HEK293 (cell line): ENCODE measurements around the gene PPM1N.

Experiments used
- CTCF ChIA-PET: fragments of 350-600 bp; formaldehyde crosslinking; extraction: SDS; loops from one replicate; lab custom pipeline; 2021; ENCODE audit warnings: antibody characterized with exemption; lab: Yijun Ruan, JAX
- POLR2A ChIA-PET: fragments of 300-600 bp; formaldehyde crosslinking; extraction: SDS; loops from one replicate; lab custom pipeline; 2020; ENCODE audit warnings: antibody characterized with exemption, inconsistent platforms; lab: Yijun Ruan, JAX
- H3K27ac ChIP-seq: fragments of 200-500 bp; sonication (Bioruptor generic); 2 replicates; pipeline ENCODE4 v1.5.1; 2014; ENCODE audit warnings: low read depth, low read length, control low read depth, inconsistent platforms; ENCODE audit errors: extremely low read depth
- H3K36me3 ChIP-seq, 2 experiments: fragments of 200-500 bp in 1 of 2; sonication (Bioruptor generic) in 1 of 2; 1 replicate in 1 of 2; 2 replicates in 1 of 2; pipeline ENCODE4 v1.5.1; 2014 to 2017; ENCODE audit warnings: inconsistent platforms in 2 of 2, low read length in 2 of 2; ENCODE audit not compliant: control insufficient read depth in 2 of 2, insufficient read depth in 1 of 2
- H3K4me1 ChIP-seq: fragments of 200-500 bp; sonication (Bioruptor generic); 2 replicates; pipeline ENCODE4 v1.5.1; 2014; ENCODE audit warnings: mild to moderate bottlenecking, low read length, inconsistent platforms; ENCODE audit not compliant: control insufficient read depth, insufficient read depth
- H3K4me3 ChIP-seq: 2 replicates; pipeline ENCODE4 v1.5.1; 2011; ENCODE audit warnings: low read depth, mild to moderate bottlenecking, control low read depth, low read length, moderate library complexity
- H3K9me3 ChIP-seq: fragments of 200-500 bp; sonication (Bioruptor generic); 2 replicates; pipeline ENCODE4 v1.5.1; 2014; ENCODE audit warnings: low read depth, low read length, inconsistent platforms; ENCODE audit not compliant: control insufficient read depth, insufficient read depth
- BCL11B ChIP-seq: fragments of 450-650 bp; formaldehyde crosslinking; IDR thresholded peaks from 2 replicates; pipeline ENCODE4 v1.5.1; 2016; ENCODE audit warnings: low read depth, missing biosample characterization, missing genetic modification characterization
- EGR2 ChIP-seq: fragments of 450-650 bp; formaldehyde crosslinking; IDR thresholded peaks from 2 replicates; pipeline ENCODE4 v1.5.1; 2016; ENCODE audit warnings: low read depth, missing biosample characterization, missing genetic modification characterization
- GLIS2 ChIP-seq: fragments of 450-650 bp; formaldehyde crosslinking; IDR thresholded peaks from 2 replicates; pipeline ENCODE4 v1.5.1; 2016; ENCODE audit warnings: missing biosample characterization, missing genetic modification characterization
- KLF8 ChIP-seq: fragments of 450-650 bp; formaldehyde crosslinking; IDR thresholded peaks from 2 replicates; pipeline ENCODE4 v1.5.1; 2016; ENCODE audit warnings: missing biosample characterization, missing genetic modification characterization
- SP2 ChIP-seq: fragments of 450-650 bp; formaldehyde crosslinking; IDR thresholded peaks from 2 replicates; pipeline ENCODE4 v1.5.1; 2016; ENCODE audit warnings: missing biosample characterization, missing genetic modification characterization
- SP3 ChIP-seq: fragments of 450-650 bp; formaldehyde crosslinking; IDR thresholded peaks from 2 replicates; pipeline ENCODE4 v1.5.1; 2016; ENCODE audit warnings: missing biosample characterization, missing genetic modification characterization
- ZBTB48 ChIP-seq: fragments of 450-650 bp; formaldehyde crosslinking; IDR thresholded peaks from 2 replicates; pipeline ENCODE4 v1.5.1; 2016; ENCODE audit warnings: missing biosample characterization, missing genetic modification characterization
- ZBTB6 ChIP-seq: fragments of 450-650 bp; formaldehyde crosslinking; IDR thresholded peaks from 2 replicates; pipeline ENCODE4 v1.5.1; 2017; ENCODE audit warnings: missing biosample characterization, missing genetic modification characterization
- ZNF112 ChIP-seq: fragments of 450-650 bp; formaldehyde crosslinking; IDR thresholded peaks from 2 replicates; pipeline ENCODE4 v1.5.0; 2017; ENCODE audit warnings: missing biosample characterization, missing genetic modification characterization
- ZNF114 ChIP-seq: fragments of 450-650 bp; formaldehyde crosslinking; IDR thresholded peaks from 2 replicates; pipeline ENCODE4 v1.5.0; 2017; ENCODE audit warnings: missing biosample characterization, missing genetic modification characterization
- ZNF221 ChIP-seq: fragments of 450-650 bp; formaldehyde crosslinking; IDR thresholded peaks from 2 replicates; pipeline ENCODE4 v1.5.1; 2017; ENCODE audit warnings: missing biosample characterization, missing genetic modification characterization, borderline replicate concordance
- ZNF223 ChIP-seq: fragments of 450-650 bp; formaldehyde crosslinking; IDR thresholded peaks from 2 replicates; pipeline ENCODE4 v1.5.1; 2016; ENCODE audit warnings: missing biosample characterization, missing genetic modification characterization
- ZNF324 ChIP-seq: fragments of 450-650 bp; formaldehyde crosslinking; IDR thresholded peaks from 2 replicates; pipeline ENCODE4 v1.5.1; 2016; ENCODE audit warnings: missing biosample characterization, missing genetic modification characterization
- ZNF335 ChIP-seq: fragments of 450-650 bp; formaldehyde crosslinking; conservative IDR thresholded peaks from 2 replicates; pipeline ENCODE4 v1.5.1; 2016; ENCODE audit warnings: missing biosample characterization, missing genetic modification characterization
- ZNF391 ChIP-seq: fragments of 450-650 bp; formaldehyde crosslinking; IDR thresholded peaks from 2 replicates; pipeline ENCODE4 v1.5.1; 2016; ENCODE audit warnings: low read depth, missing biosample characterization, missing genetic modification characterization, borderline replicate concordance
- ZNF660 ChIP-seq: fragments of 450-650 bp; IDR thresholded peaks from 2 replicates; pipeline ENCODE4 v1.5.1; 2018; ENCODE audit warnings: missing biosample characterization, mild to moderate bottlenecking, missing genetic modification characterization
- ZNF76 ChIP-seq: fragments of 450-650 bp; formaldehyde crosslinking; IDR thresholded peaks from 2 replicates; pipeline ENCODE4; 2016; ENCODE audit warnings: low read depth, missing biosample characterization, missing genetic modification characterization, borderline replicate concordance
- ZNF768 ChIP-seq: fragments of 450-650 bp; formaldehyde crosslinking; IDR thresholded peaks from 2 replicates; pipeline ENCODE4 v1.5.1; 2018; ENCODE audit warnings: missing biosample characterization, mild to moderate bottlenecking, missing genetic modification characterization
- ZSCAN30 ChIP-seq: fragments of 450-650 bp; IDR thresholded peaks from 2 replicates; pipeline ENCODE4 v1.5.1; 2018; ENCODE audit warnings: missing biosample characterization, mild to moderate bottlenecking, missing genetic modification characterization, moderate library complexity
- TF ChIP-seq, protein P1 (sequence below): fragments of 450-650 bp; formaldehyde crosslinking; IDR thresholded peaks from 2 replicates; pipeline ENCODE4 v1.5.1; 2016; ENCODE audit warnings: missing biosample characterization, missing genetic modification characterization
- TF ChIP-seq, protein P2 (sequence below): fragments of 450-650 bp; formaldehyde crosslinking; IDR thresholded peaks from 2 replicates; pipeline ENCODE4 v1.5.1; 2016; ENCODE audit warnings: missing biosample characterization, missing genetic modification characterization, borderline replicate concordance
- TF ChIP-seq, protein P3 (sequence below): fragments of 450-650 bp; formaldehyde crosslinking; IDR thresholded peaks from 2 replicates; pipeline ENCODE4 v1.5.1; 2016; ENCODE audit warnings: missing biosample characterization, missing genetic modification characterization
- TF ChIP-seq, protein P4 (sequence below): fragments of 450-650 bp; formaldehyde crosslinking; IDR thresholded peaks from 2 replicates; pipeline ENCODE4 v1.5.1; 2016; ENCODE audit warnings: missing biosample characterization, missing genetic modification characterization

PPM1N gene

GRCh38 chr19:45505996-45506245, 7.7 kb downstream of the PPM1N start:
- TF ChIP-seq, protein P1, sequence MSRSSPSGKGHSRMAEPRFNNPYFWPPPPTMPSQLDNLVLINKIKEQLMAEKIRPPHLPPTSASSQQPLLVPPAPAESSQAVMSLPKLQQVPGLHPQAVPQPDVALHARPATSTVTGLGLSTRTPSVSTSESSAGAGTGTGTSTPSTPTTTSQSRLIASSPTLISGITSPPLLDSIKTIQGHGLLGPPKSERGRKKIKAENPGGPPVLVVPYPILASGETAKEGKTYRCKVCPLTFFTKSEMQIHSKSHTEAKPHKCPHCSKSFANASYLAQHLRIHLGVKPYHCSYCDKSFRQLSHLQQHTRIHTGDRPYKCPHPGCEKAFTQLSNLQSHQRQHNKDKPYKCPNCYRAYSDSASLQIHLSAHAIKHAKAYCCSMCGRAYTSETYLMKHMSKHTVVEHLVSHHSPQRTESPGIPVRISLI (tag by site-specific recombination), result 0 out of 2 replicates have a peak, but pooled peaks have one; percentile 28
- TF ChIP-seq KLF8, result no peak
- Histone ChIP-seq H3K36me3 (no peaks in the 10 kb centered on the region), H3K4me1 (peaks cover 15% of the 10 kb centered on the region), H3K9me3 (no peaks in the 10 kb centered on the region), H3K4me3 (no peak overlapping the region), H3K27ac (peak overlapping the region; percentile 67; the same call in 1 of the 2 replicates)
- ChIA-PET POLR2A (no interaction called here), CTCF (interaction anchor here (0.6 to 2.6 kb wide), 11 partner anchors 10 to 744 kb away, joined by 3 to 19 read pairs (median 3); no protein-coding TSS in a partner anchor)

DNA sequence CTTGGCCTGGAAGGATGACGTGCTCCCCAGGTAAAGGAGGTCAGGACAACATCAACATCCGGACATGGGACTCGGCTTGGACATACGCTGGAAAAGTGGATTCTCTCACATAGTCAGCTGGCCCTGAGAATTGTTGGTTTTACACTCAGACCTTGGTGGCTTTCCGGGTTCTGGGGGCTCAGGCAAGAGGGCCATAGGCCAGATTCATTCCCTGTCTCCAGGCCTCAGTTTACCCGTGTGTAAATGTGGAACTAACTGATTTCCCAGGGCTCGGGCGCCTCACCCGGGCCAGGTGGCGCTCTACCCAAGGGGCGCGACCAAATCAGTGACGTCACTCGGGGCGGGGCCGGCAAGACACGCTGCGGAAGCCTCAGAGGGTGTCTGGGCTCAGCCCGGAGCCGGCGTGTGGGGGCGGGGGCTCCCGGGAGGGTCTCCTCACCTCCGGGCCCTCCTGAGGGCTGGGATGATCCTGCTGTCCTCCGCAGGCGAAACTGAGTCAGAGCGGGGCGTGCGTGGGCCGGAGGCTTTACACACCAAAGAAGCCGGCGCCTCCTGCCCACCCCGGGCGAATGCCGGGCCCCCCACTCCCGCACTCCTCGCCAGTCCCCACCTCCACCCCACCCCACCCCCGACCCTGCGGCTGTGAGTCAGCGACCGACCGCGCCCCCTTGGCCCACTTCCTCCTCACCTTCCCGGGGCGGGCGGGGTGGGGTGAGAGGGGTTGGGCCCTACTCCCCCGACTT, 8.2 kb downstream of the PPM1N start:
- ChIA-PET CTCF (interaction anchor here (0.6 to 2.6 kb wide), 9 partner anchors 10 to 743 kb away, joined by 3 to 19 read pairs (median 3); no protein-coding TSS in a partner anchor), POLR2A (interaction anchor here (0.5 kb wide), 1 partner anchor 18 kb away, joined by 4 read pairs; no protein-coding TSS in a partner anchor)
- Histone ChIP-seq H3K36me3 (no peaks in the 10 kb centered on the region), H3K4me1 (peaks cover 15% of the 10 kb centered on the region), H3K9me3 (no peaks in the 10 kb centered on the region), H3K27ac (peak overlapping the region; percentile 67), H3K4me3 (peak overlapping the region; percentile 87)
- TF ChIP-seq SP2 (peak; percentile 70), EGR2 (peak; percentile 95), SP3 (peak; percentile 70; the same call in 1 of the 2 replicates), GLIS2 (tag by site-specific recombination) (peak; percentile 97), ZNF324 (tag by site-specific recombination) (no peak), ZNF221 (tag by site-specific recombination) (no peak), BCL11B (tag by site-specific recombination) (peak; percentile 21; the same call in 1 of the 2 replicates), ZNF660 (tag by site-specific recombination) (0 out of 2 replicates have a peak, but pooled peaks have one; percentile 64), ZBTB48 (tag by site-specific recombination) (peak; percentile 49; the same call in 1 of the 2 replicates), ZNF112 (tag by site-specific recombination) (no peak), ZNF114 (tag by site-specific recombination) (no peak), ZNF391 (tag by site-specific recombination) (no peak; the same call in 1 of the 2 replicates), ZNF335 (peak; percentile 96), ZNF76 (0 out of 2 replicates have a peak, but pooled peaks have one; percentile 45), ZNF768 (tag by site-specific recombination) (no peak), ZNF223 (tag by site-specific recombination) (0 out of 2 replicates have a peak, but pooled peaks have one; percentile 21), ZSCAN30 (peak; percentile 30; the same call in 1 of the 2 replicates), ZBTB6 (tag by site-specific recombination) (peak; percentile 60; the same call in 1 of the 2 replicates)
- TF ChIP-seq, protein P2, sequence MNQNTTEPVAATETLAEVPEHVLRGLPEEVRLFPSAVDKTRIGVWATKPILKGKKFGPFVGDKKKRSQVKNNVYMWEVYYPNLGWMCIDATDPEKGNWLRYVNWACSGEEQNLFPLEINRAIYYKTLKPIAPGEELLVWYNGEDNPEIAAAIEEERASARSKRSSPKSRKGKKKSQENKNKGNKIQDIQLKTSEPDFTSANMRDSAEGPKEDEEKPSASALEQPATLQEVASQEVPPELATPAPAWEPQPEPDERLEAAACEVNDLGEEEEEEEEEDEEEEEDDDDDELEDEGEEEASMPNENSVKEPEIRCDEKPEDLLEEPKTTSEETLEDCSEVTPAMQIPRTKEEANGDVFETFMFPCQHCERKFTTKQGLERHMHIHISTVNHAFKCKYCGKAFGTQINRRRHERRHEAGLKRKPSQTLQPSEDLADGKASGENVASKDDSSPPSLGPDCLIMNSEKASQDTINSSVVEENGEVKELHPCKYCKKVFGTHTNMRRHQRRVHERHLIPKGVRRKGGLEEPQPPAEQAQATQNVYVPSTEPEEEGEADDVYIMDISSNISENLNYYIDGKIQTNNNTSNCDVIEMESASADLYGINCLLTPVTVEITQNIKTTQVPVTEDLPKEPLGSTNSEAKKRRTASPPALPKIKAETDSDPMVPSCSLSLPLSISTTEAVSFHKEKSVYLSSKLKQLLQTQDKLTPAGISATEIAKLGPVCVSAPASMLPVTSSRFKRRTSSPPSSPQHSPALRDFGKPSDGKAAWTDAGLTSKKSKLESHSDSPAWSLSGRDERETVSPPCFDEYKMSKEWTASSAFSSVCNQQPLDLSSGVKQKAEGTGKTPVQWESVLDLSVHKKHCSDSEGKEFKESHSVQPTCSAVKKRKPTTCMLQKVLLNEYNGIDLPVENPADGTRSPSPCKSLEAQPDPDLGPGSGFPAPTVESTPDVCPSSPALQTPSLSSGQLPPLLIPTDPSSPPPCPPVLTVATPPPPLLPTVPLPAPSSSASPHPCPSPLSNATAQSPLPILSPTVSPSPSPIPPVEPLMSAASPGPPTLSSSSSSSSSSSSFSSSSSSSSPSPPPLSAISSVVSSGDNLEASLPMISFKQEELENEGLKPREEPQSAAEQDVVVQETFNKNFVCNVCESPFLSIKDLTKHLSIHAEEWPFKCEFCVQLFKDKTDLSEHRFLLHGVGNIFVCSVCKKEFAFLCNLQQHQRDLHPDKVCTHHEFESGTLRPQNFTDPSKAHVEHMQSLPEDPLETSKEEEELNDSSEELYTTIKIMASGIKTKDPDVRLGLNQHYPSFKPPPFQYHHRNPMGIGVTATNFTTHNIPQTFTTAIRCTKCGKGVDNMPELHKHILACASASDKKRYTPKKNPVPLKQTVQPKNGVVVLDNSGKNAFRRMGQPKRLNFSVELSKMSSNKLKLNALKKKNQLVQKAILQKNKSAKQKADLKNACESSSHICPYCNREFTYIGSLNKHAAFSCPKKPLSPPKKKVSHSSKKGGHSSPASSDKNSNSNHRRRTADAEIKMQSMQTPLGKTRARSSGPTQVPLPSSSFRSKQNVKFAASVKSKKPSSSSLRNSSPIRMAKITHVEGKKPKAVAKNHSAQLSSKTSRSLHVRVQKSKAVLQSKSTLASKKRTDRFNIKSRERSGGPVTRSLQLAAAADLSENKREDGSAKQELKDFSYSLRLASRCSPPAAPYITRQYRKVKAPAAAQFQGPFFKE (tag by site-specific recombination), result no peak
- TF ChIP-seq, protein P3, sequence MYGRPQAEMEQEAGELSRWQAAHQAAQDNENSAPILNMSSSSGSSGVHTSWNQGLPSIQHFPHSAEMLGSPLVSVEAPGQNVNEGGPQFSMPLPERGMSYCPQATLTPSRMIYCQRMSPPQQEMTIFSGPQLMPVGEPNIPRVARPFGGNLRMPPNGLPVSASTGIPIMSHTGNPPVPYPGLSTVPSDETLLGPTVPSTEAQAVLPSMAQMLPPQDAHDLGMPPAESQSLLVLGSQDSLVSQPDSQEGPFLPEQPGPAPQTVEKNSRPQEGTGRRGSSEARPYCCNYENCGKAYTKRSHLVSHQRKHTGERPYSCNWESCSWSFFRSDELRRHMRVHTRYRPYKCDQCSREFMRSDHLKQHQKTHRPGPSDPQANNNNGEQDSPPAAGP (tag by site-specific recombination), result peak; percentile 46; the same call in 1 of the 2 replicates
- TF ChIP-seq, protein P4, sequence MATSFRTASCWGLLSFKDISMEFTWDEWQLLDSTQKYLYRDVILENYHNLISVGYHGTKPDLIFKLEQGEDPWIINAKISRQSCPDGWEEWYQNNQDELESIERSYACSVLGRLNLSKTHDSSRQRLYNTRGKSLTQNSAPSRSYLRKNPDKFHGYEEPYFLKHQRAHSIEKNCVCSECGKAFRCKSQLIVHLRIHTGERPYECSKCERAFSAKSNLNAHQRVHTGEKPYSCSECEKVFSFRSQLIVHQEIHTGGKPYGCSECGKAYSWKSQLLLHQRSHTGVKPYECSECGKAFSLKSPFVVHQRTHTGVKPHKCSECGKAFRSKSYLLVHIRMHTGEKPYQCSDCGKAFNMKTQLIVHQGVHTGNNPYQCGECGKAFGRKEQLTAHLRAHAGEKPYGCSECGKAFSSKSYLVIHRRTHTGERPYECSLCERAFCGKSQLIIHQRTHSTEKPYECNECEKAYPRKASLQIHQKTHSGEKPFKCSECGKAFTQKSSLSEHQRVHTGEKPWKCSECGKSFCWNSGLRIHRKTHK (tag by site-specific recombination), result no peak
